HepG2 (cell line): ENCODE measurements around the gene AHSG. TPM values are rescaled to one million over a fixed set of nuclear protein-coding genes. Genes with fewer than 3 reads are reported as not detected.
A peak's percentile ranks its signal among the peaks of the same experiment; 100 is the strongest.

Source experiments
- ARNT ChIP-seq: fragments of 450-650 bp; IDR thresholded peaks from 2 replicates; pipeline ENCODE4 v1.6.1; 2017
- CC2D1A ChIP-seq: sonication (generic); formaldehyde crosslinking; IDR thresholded peaks from 2 replicates; pipeline ENCODE4 v1.8.1; 2023; ENCODE audit warnings: mild to moderate bottlenecking, missing genetic modification reagents
- CEBPG ChIP-seq: IDR thresholded peaks from 2 replicates; pipeline ENCODE4 v1.6.1; 2016
- GTF2F1 ChIP-seq: fragments of 150-350 bp; IDR thresholded peaks from 2 replicates; pipeline ENCODE4 v1.6.1; 2014; ENCODE audit warnings: low read length
- PAF1 ChIP-seq: IDR thresholded peaks from 2 replicates; pipeline ENCODE4 v1.6.1; 2016; ENCODE audit warnings: missing genetic modification reagents, missing compliant biosample characterization
- ZFP1 ChIP-seq: IDR thresholded peaks from 2 replicates; pipeline ENCODE4 v1.6.1; 2016
- ZFP36 ChIP-seq: fragments of 150-350 bp; IDR thresholded peaks from 2 replicates; pipeline ENCODE4 v1.6.1; 2018; ENCODE audit warnings: borderline replicate concordance, low read length, low read depth; ENCODE audit not compliant: partially characterized antibody
- ZKSCAN5 ChIP-seq: sonication (generic); formaldehyde crosslinking; IDR thresholded peaks from 2 replicates; pipeline ENCODE4 v1.5.1; 2020; ENCODE audit warnings: mild to moderate bottlenecking, missing genetic modification reagents
- ZNF136 ChIP-seq: sonication (generic); formaldehyde crosslinking; IDR thresholded peaks from 2 replicates; pipeline ENCODE4 v1.8.1; 2022; ENCODE audit warnings: low read depth, mild to moderate bottlenecking, moderate library complexity, missing genetic modification reagents
- ZNF253 ChIP-seq: sonication (generic); formaldehyde crosslinking; IDR thresholded peaks from 2 replicates; pipeline ENCODE4 v1.8.0; 2022; ENCODE audit warnings: mild to moderate bottlenecking, missing genetic modification reagents, borderline replicate concordance
- ZNF337 ChIP-seq: sonication (generic); formaldehyde crosslinking; IDR thresholded peaks from 2 replicates; pipeline ENCODE4 v1.5.1; 2020; ENCODE audit warnings: missing genetic modification reagents, low read depth, mild to moderate bottlenecking, borderline replicate concordance
- ZNF556 ChIP-seq: sonication (generic); formaldehyde crosslinking; IDR thresholded peaks from 2 replicates; pipeline ENCODE4 v1.4.0; 2020; ENCODE audit warnings: mild to moderate bottlenecking, missing genetic modification reagents, borderline replicate concordance
- polyA plus RNA-seq, 8 experiments: library from polyadenylated mRNA; depleted of rRNA in 3 of 8; stranded (reverse) in 7 of 8; unstranded in 1 of 8; fragments of >200 nt; fragmentation: Illumina TruSeq in 4 of 8; extraction: Trizol in 4 of 8; gene quantifications; 2 replicates each; pipeline versions ENCODE4 v1.2.1 to v1.2.3, GENCODE V29; 2011 to 2016; ENCODE audit warnings: low read depth in 4 of 8, missing spikeins in 1 of 8, mixed read lengths in 1 of 8; ENCODE audit not compliant: insufficient read depth in 1 of 8
- total RNA-seq, 5 experiments: library from RNA; depleted of rRNA; stranded (reverse); fragments of >200 nt; fragmentation: Illumina TruSeq; extraction: Trizol; gene quantifications; 2 replicates each; pipeline ENCODE4 v1.2.3, GENCODE V29; 2016; ENCODE audit warnings: low read depth in 1 of 5
- TF ChIP-seq, protein P1 (sequence below): conservative IDR thresholded peaks from 2 replicates; pipeline ENCODE4 v1.6.1; 2018; ENCODE audit warnings: missing genetic modification reagents
- TF ChIP-seq, protein P2 (sequence below): IDR thresholded peaks from 2 replicates; pipeline ENCODE4 v1.6.1; 2016; ENCODE audit warnings: low read depth, missing genetic modification reagents, missing compliant biosample characterization
- TF ChIP-seq, protein P3 (sequence below): sonication (generic); formaldehyde crosslinking; IDR thresholded peaks from 2 replicates; pipeline ENCODE4 v1.4.0; 2020; ENCODE audit warnings: mild to moderate bottlenecking, low read depth, missing genetic modification reagents
- TF ChIP-seq, protein P4 (sequence below): sonication (generic); formaldehyde crosslinking; IDR thresholded peaks from 2 replicates; pipeline ENCODE4 v1.4.0; 2020; ENCODE audit warnings: mild to moderate bottlenecking, missing genetic modification reagents, borderline replicate concordance
- TF ChIP-seq, protein P5 (sequence below): IDR thresholded peaks from 2 replicates; pipeline ENCODE4 v1.4.0; 2020; ENCODE audit warnings: mild to moderate bottlenecking, missing genetic modification reagents

Gene AHSG
- total and polyA plus RNA-seq, 2 of the 13 experiments (the other 11 are each of a cell fraction or from before 2014, with no cell fraction given), result 2,043 to 19,152 TPM

DNA sequence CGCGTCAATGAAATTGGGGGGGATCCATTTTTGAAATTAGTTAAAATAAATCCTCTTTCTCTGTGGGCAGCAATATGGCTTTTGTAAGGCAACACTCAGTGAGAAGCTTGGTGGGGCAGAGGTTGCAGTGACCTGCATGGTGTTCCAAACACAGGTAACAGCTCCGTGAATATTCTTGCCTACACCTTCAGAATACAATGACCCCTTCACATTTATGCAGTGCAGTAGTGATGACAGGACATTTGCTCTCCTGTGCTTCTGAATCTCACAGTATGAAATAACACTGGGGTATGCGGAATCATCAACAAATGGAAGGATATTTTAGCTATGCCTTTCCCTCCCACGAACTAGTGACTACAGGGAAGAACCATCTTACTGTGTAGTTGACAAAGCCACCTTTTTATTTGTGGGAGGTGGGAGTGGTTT, 6.9 kb downstream of the AHSG start (continued):
- TF ChIP-seq, protein P1, sequence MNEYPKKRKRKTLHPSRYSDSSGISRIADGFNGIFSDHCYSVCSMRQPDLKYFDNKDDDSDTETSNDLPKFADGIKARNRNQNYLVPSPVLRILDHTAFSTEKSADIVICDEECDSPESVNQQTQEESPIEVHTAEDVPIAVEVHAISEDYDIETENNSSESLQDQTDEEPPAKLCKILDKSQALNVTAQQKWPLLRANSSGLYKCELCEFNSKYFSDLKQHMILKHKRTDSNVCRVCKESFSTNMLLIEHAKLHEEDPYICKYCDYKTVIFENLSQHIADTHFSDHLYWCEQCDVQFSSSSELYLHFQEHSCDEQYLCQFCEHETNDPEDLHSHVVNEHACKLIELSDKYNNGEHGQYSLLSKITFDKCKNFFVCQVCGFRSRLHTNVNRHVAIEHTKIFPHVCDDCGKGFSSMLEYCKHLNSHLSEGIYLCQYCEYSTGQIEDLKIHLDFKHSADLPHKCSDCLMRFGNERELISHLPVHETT (CRISPR knock-in tag), result no peak
- TF ChIP-seq GTF2F1 (no peak), ARNT (no peak), ZFP36 (no peak), ZNF136 (CRISPR knock-in tag) (0 out of 2 replicates have a peak, but pooled peaks have one; percentile 15), ZKSCAN5 (CRISPR knock-in tag) (no peak), CEBPG (no peak), ZFP1 (CRISPR knock-in tag) (no peak), CC2D1A (CRISPR knock-in tag) (no peak), PAF1 (CRISPR knock-in tag) (peak; percentile 78), ZNF556 (CRISPR knock-in tag) (no peak), ZNF337 (CRISPR knock-in tag) (no peak), ZNF253 (no peak)
- TF ChIP-seq, protein P2, sequence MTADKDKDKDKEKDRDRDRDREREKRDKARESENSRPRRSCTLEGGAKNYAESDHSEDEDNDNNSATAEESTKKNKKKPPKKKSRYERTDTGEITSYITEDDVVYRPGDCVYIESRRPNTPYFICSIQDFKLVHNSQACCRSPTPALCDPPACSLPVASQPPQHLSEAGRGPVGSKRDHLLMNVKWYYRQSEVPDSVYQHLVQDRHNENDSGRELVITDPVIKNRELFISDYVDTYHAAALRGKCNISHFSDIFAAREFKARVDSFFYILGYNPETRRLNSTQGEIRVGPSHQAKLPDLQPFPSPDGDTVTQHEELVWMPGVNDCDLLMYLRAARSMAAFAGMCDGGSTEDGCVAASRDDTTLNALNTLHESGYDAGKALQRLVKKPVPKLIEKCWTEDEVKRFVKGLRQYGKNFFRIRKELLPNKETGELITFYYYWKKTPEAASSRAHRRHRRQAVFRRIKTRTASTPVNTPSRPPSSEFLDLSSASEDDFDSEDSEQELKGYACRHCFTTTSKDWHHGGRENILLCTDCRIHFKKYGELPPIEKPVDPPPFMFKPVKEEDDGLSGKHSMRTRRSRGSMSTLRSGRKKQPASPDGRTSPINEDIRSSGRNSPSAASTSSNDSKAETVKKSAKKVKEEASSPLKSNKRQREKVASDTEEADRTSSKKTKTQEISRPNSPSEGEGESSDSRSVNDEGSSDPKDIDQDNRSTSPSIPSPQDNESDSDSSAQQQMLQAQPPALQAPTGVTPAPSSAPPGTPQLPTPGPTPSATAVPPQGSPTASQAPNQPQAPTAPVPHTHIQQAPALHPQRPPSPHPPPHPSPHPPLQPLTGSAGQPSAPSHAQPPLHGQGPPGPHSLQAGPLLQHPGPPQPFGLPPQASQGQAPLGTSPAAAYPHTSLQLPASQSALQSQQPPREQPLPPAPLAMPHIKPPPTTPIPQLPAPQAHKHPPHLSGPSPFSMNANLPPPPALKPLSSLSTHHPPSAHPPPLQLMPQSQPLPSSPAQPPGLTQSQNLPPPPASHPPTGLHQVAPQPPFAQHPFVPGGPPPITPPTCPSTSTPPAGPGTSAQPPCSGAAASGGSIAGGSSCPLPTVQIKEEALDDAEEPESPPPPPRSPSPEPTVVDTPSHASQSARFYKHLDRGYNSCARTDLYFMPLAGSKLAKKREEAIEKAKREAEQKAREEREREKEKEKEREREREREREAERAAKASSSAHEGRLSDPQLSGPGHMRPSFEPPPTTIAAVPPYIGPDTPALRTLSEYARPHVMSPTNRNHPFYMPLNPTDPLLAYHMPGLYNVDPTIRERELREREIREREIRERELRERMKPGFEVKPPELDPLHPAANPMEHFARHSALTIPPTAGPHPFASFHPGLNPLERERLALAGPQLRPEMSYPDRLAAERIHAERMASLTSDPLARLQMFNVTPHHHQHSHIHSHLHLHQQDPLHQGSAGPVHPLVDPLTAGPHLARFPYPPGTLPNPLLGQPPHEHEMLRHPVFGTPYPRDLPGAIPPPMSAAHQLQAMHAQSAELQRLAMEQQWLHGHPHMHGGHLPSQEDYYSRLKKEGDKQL (CRISPR knock-in tag), result peak; percentile 12; the same call in 1 of the 2 replicates
- TF ChIP-seq, protein P3, sequence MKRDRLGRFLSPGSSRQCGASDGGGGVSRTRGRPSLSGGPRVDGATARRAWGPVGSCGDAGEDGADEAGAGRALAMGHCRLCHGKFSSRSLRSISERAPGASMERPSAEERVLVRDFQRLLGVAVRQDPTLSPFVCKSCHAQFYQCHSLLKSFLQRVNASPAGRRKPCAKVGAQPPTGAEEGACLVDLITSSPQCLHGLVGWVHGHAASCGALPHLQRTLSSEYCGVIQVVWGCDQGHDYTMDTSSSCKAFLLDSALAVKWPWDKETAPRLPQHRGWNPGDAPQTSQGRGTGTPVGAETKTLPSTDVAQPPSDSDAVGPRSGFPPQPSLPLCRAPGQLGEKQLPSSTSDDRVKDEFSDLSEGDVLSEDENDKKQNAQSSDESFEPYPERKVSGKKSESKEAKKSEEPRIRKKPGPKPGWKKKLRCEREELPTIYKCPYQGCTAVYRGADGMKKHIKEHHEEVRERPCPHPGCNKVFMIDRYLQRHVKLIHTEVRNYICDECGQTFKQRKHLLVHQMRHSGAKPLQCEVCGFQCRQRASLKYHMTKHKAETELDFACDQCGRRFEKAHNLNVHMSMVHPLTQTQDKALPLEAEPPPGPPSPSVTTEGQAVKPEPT (CRISPR knock-in tag), result no peak
- TF ChIP-seq, protein P4, sequence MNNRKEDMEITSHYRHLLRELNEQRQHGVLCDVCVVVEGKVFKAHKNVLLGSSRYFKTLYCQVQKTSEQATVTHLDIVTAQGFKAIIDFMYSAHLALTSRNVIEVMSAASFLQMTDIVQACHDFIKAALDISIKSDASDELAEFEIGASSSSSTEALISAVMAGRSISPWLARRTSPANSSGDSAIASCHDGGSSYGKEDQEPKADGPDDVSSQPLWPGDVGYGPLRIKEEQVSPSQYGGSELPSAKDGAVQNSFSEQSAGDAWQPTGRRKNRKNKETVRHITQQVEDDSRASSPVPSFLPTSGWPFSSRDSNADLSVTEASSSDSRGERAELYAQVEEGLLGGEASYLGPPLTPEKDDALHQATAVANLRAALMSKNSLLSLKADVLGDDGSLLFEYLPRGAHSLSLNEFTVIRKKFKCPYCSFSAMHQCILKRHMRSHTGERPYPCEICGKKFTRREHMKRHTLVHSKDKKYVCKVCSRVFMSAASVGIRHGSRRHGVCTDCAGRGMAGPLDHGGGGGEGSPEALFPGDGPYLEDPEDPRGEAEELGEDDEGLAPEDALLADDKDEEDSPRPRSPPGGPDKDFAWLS (CRISPR knock-in tag), result no peak
- TF ChIP-seq, protein P5, sequence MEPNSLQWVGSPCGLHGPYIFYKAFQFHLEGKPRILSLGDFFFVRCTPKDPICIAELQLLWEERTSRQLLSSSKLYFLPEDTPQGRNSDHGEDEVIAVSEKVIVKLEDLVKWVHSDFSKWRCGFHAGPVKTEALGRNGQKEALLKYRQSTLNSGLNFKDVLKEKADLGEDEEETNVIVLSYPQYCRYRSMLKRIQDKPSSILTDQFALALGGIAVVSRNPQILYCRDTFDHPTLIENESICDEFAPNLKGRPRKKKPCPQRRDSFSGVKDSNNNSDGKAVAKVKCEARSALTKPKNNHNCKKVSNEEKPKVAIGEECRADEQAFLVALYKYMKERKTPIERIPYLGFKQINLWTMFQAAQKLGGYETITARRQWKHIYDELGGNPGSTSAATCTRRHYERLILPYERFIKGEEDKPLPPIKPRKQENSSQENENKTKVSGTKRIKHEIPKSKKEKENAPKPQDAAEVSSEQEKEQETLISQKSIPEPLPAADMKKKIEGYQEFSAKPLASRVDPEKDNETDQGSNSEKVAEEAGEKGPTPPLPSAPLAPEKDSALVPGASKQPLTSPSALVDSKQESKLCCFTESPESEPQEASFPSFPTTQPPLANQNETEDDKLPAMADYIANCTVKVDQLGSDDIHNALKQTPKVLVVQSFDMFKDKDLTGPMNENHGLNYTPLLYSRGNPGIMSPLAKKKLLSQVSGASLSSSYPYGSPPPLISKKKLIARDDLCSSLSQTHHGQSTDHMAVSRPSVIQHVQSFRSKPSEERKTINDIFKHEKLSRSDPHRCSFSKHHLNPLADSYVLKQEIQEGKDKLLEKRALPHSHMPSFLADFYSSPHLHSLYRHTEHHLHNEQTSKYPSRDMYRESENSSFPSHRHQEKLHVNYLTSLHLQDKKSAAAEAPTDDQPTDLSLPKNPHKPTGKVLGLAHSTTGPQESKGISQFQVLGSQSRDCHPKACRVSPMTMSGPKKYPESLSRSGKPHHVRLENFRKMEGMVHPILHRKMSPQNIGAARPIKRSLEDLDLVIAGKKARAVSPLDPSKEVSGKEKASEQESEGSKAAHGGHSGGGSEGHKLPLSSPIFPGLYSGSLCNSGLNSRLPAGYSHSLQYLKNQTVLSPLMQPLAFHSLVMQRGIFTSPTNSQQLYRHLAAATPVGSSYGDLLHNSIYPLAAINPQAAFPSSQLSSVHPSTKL (CRISPR knock-in tag), result no peak
